K562 (cell line): ENCODE measurements around the gene KCNJ9. TPM values are rescaled to one million over a fixed set of nuclear protein-coding genes. Genes with fewer than 3 reads are reported as not detected.

ENCODE experiments used
- ATAC-seq: fragments of 200-7000 bp; cut with Tn5 transposase; 3 replicates; pipeline ENCODE4 v1.9.1; 2020; ENCODE audit warnings: moderate library complexity
- BruUV-seq: library from RNA; stranded (reverse); fragments of 400-500 nt; replicated peaks from 2 replicates; lab custom pipeline; 2021; lab: Mats Ljungman, UMichigan
- CTCF ChIA-PET: fragments of 300-600 bp; formaldehyde crosslinking; extraction: SDS; loops from one replicate; lab custom pipeline; 2021; ENCODE audit warnings: low intra/inter-chr PET ratio; lab: Yijun Ruan, JAX
- POLR2A ChIA-PET: fragments of 300-600, 350-650 bp; sonication (Branson Sonifier 250); formaldehyde crosslinking; extraction: SDS; loops from one replicate; lab custom pipeline; 2021; ENCODE audit warnings: antibody characterized with exemption, inconsistent platforms; lab: Yijun Ruan, JAX
- DNase-seq, 4 experiments: peaks; one replicate each; pipeline versions ENCODE4 v3.0.0 to v3.0.0-alpha.2; 2011 to 2018; ENCODE audit warnings: low spot score in 3 of 4, mixed read lengths in 3 of 4; ENCODE audit errors: extremely low read depth in 1 of 4
- FAIRE-seq: peaks from 2 replicates; lab custom pipeline; 2011; peaks lifted over from hg19 to GRCh38; lab: Jason Lieb, UNC
- H2AFZ ChIP-seq: 2 replicates; pipeline ENCODE4 v1.6.0; 2011; ENCODE audit warnings: low read depth, low read length, control low read depth, inconsistent platforms
- H3K27ac ChIP-seq: fragments of 200-600 bp; 3 replicates; pipeline ENCODE4 v1.8.0; 2011; ENCODE audit warnings: low read depth, mild to moderate bottlenecking, control low read depth, inconsistent platforms, low read length, moderate library complexity, mixed read lengths; ENCODE audit errors: extremely low read depth
- H3K27me3 ChIP-seq, 2 experiments: fragments of 300-600 bp in 1 of 2; 2 replicates in 1 of 2; 3 replicates in 1 of 2; pipeline versions ENCODE4 v1.6.0 to v1.8.0; 2011; ENCODE audit warnings: inconsistent platforms in 2 of 2, low read length in 2 of 2, mild to moderate bottlenecking in 1 of 2, mixed read lengths in 1 of 2, moderate library complexity in 1 of 2; ENCODE audit not compliant: control insufficient read depth in 2 of 2, insufficient read depth in 2 of 2
- H3K36me3 ChIP-seq: fragments of 300-600 bp; 3 replicates; pipeline ENCODE4 v1.8.0; 2011; ENCODE audit warnings: mild to moderate bottlenecking, low read length, inconsistent platforms; ENCODE audit not compliant: control insufficient read depth, insufficient read depth
- H3K4me1 ChIP-seq, 2 experiments: fragments of 200-600 bp in 1 of 2; replicated peaks in 1 of 2; 2 replicates in 1 of 2; 3 replicates in 1 of 2; pipeline versions ENCODE4 v1.5.1 to v1.8.0; 2011; ENCODE audit warnings: inconsistent platforms in 2 of 2, low read length in 2 of 2, mild to moderate bottlenecking in 1 of 2, mixed read lengths in 1 of 2, moderate library complexity in 1 of 2; ENCODE audit not compliant: control insufficient read depth in 2 of 2, insufficient read depth in 2 of 2
- H3K4me2 ChIP-seq: 2 replicates; pipeline ENCODE4 v1.6.1; 2011; ENCODE audit warnings: low read length, control low read depth, inconsistent platforms, mixed read lengths; ENCODE audit not compliant: insufficient read depth
- H3K4me3 ChIP-seq: fragments of 200-600 bp; sonication (generic), shearing (Covaris generic); 2 replicates; pipeline ENCODE4 v1.5.1; 2016; ENCODE audit warnings: control low read depth, inconsistent platforms
- H3K79me2 ChIP-seq: fragments of 200-600 bp; 3 replicates; pipeline ENCODE4 v1.8.0; 2011; ENCODE audit warnings: low read length, inconsistent platforms; ENCODE audit not compliant: control insufficient read depth, insufficient read depth
- H3K9ac ChIP-seq, 2 experiments: 2 replicates each; pipeline versions ENCODE4 v1.6.0 to v1.6.1; 2011; ENCODE audit warnings: low read depth in 2 of 2, low read length in 2 of 2, control low read depth in 1 of 2, inconsistent platforms in 1 of 2, mild to moderate bottlenecking in 1 of 2, mixed read lengths in 1 of 2; ENCODE audit not compliant: insufficient read depth in 1 of 2
- H3K9me1 ChIP-seq: one replicate; pipeline ENCODE4 v1.6.0; 2011; ENCODE audit warnings: inconsistent platforms, mild to moderate bottlenecking, low read length, moderate library complexity; ENCODE audit not compliant: control insufficient read depth, insufficient read depth
- H3K9me3 ChIP-seq: replicated peaks from 2 replicates; pipeline ENCODE4 v1.5.1; 2011; ENCODE audit warnings: low read depth, low read length, inconsistent platforms; ENCODE audit not compliant: control insufficient read depth, insufficient read depth
- H4K20me1 ChIP-seq: replicated peaks from 2 replicates; pipeline ENCODE4 v1.6.1; 2011; ENCODE audit warnings: low read length, inconsistent platforms, mixed read lengths; ENCODE audit not compliant: control insufficient read depth, insufficient read depth
- ATF1 ChIP-seq, 2 experiments: fragments of 450-650 bp in 1 of 2; IDR thresholded peaks; 2 replicates each; pipeline ENCODE4 v1.6.1; 2016; ENCODE audit warnings: missing compliant biosample characterization in 1 of 2, missing genetic modification characterization in 1 of 2
- ELF1 ChIP-seq: fragments of 200-800 bp; sonication (Bioruptor generic); IDR thresholded peaks from 2 replicates; pipeline ENCODE4 v1.6.1; 2016; ENCODE audit warnings: missing genetic modification characterization, missing compliant biosample characterization
- IRF1 ChIP-seq: sonication (generic); formaldehyde crosslinking; IDR thresholded peaks from 2 replicates; pipeline ENCODE4 v1.8.0; 2022; ENCODE audit warnings: missing genetic modification reagents, mild to moderate bottlenecking, borderline replicate concordance
- MEIS2 ChIP-seq: fragments of 450-650 bp; IDR thresholded peaks from 2 replicates; pipeline ENCODE4 v1.6.1; 2014; ENCODE audit warnings: mild to moderate bottlenecking; ENCODE audit not compliant: partially characterized antibody
- PBX2 ChIP-seq, 2 experiments: IDR thresholded peaks in 1 of 2; conservative IDR thresholded peaks in 1 of 2; 2 replicates each; pipeline ENCODE4 v1.6.1; 2016; ENCODE audit warnings: low read depth in 2 of 2, mild to moderate bottlenecking in 1 of 2, missing compliant biosample characterization in 1 of 2, missing genetic modification characterization in 1 of 2, moderate library complexity in 1 of 2
- SETDB1 ChIP-seq: IDR thresholded peaks from one replicate; pipeline ENCODE4 v1.6.1; 2012; ENCODE audit warnings: low read length, control low read depth, inconsistent platforms
- WGBS: fragments of 100-300 bp; shearing (Covaris generic); methylation state at CpG from one replicate; pipeline ENCODE4 v1.1.6; 2016; ENCODE audit warnings: low coverage, mixed read lengths; ENCODE audit not compliant: insufficient coverage; ENCODE audit errors: missing lambda C conversion rate; 5-methylcytosine and 5-hydroxymethylcytosine counted together
- in situ Hi-C: fragments of 300-500 bp; cut with MboI; formaldehyde crosslinking; loops from 4 replicates; pipeline ENCODE4 v1.15.0; 2018; ENCODE audit warnings: inconsistent platforms, mixed read lengths
- intact Hi-C: fragments of 100-400 bp; cut with micrococcal nuclease; formaldehyde crosslinking; loops from 2 replicates; pipeline ENCODE4 v1.14.2; 2022
- polyA plus RNA-seq, 8 experiments: library from polyadenylated mRNA; depleted of rRNA in 4 of 8; stranded (reverse) in 5 of 8; unstranded in 3 of 8; fragments of >200 nt; fragmentation: Nextera tagmentation in 2 of 8; fragmentation: Illumina TruSeq in 1 of 8; extraction: Ambion mirVana in 2 of 8; extraction: Trizol in 1 of 8; gene quantifications; 2 replicates each; pipeline versions ENCODE4 v1.2.1 to v1.2.3, GENCODE V29; 2011 to 2014; ENCODE audit warnings: inconsistent platforms in 1 of 8, missing spikeins in 1 of 8
- total RNA-seq, 7 experiments: library from RNA; depleted of rRNA in 6 of 7; stranded (reverse); fragments of >200 nt in 6 of 7; fragmentation: Illumina TruSeq in 2 of 7; extraction: Trizol in 2 of 7; gene quantifications; 2 replicates each; pipeline versions ENCODE4 v1.2.1 to v1.2.3, GENCODE V29; 2011 to 2021; ENCODE audit warnings: low replicate concordance in 1 of 7

The KCNJ9 gene
- total and polyA plus RNA-seq, 9 of the 15 experiments (the other 6 are each of a cell fraction or from before 2014, with no cell fraction given): not detected

- Histone ChIP-seq H3K9me3 (no peaks in the 10 kb centered on the region), H3K4me2 (no peak overlapping the region), H3K79me2 (no peaks in the 10 kb centered on the region), H3K27ac (no peak overlapping the region), H3K9me1 (peaks cover 2% of the 10 kb centered on the region), H3K9ac (no peak overlapping the region), H3K4me1 (no peaks in the 10 kb centered on the region; a peak in 1 of 5 replicates), H3K36me3 (no peaks in the 10 kb centered on the region), H2AFZ (no peak overlapping the region), H4K20me1 (peaks cover 3% of the 10 kb centered on the region; the same call in 1 of the 2 replicates), H3K27me3 (peaks cover 25 to 57% of the 10 kb centered on the region in 2 experiments), H3K4me3 (no peak overlapping the region)
- FAIRE-seq (no peak), ATAC-seq (no peak), DNase-seq (no peak)
- in situ Hi-C loops (no loop called here), intact Hi-C loops (no loop called here)
- WGBS: 0% methylated on average over 1 of the region's 1 CpG
- ChIA-PET POLR2A (interaction anchor here (0.6 to 0.7 kb wide), 2 partner anchors 45 to 67 kb away, joined by 3 to 4 read pairs; no protein-coding TSS in a partner anchor), CTCF (no interaction called here)
- no TSS peak for BruUV-seq
- TF ChIP-seq ELF1 (tag): no peak
- TF ChIP-seq SETDB1: no peak
- no peak for TF ChIP-seq IRF1 (CRISPR knock-in tag)
- no peak for TF ChIP-seq PBX2 (CRISPR knock-in tag; IDR thresholded peaks at IDR 0.05; ENCODE audit: low read depth)
- TF ChIP-seq PBX2 (tag; conservative IDR thresholded peaks at IDR 0.05; ENCODE audit: low read depth): peak; percentile 66
- TF ChIP-seq ATF1 (CRISPR knock-in tag; IDR thresholded peaks at IDR 0.05): no peak
- no peak for TF ChIP-seq ATF1 (tag; IDR thresholded peaks at IDR 0.05)
- peak; percentile 44 for TF ChIP-seq MEIS2
These were observed 24.6 kb upstream of the KCNJ9 start for GRCh38 chr1:160056648-160057169.
